HG02970 (cell line): ENCODE measurements around the gene HEXIM2.

Experiments used
- ATAC-seq: cut with Tn5 transposase; IDR thresholded peaks from one replicate; pipeline ENCODE4 v1.9.1; 2021; ENCODE audit warnings: mild to moderate bottlenecking, moderate library complexity, moderate number of reproducible peaks; ENCODE audit not compliant: unreplicated experiment, low FRiP score

HEXIM2 gene

DNA sequence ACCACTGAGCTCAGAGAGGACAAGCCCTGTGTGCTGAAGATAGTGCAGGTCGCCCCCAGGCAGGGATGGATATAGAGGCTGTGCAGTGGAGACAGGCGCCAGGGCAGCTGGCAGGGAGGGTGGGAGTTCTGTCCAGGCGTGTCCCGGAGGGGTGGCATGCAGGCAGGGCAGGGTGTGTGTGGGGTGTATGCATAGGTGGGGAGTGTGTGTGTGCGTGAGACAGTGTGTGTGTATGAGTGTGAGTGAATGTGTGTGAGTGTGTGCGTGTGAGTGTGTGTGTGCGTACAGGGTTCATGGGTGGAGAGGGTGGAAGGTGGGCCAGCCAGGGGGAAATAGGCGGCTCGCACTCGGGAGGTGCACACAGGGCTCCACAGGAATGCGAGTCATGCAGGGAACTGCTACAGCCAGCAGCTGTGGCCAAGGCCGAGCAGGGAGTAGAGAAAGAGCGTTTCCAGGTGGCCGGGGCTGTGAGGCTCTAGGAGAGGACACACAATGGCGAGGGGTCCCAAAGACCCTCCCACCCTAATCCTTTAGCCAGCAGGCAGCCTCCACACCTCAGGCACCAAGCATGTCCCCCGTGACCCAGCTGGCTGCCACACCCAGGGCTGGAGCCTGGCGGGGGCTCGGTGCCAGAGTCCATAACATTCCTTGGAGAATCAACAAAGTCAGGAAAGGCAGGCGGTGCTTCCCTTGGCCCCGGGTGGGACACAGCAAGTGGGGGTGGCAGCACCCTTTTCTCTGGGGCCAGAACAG, 34.0 kb upstream of the HEXIM2 start:
- ATAC-seq, result no peak

DNA sequence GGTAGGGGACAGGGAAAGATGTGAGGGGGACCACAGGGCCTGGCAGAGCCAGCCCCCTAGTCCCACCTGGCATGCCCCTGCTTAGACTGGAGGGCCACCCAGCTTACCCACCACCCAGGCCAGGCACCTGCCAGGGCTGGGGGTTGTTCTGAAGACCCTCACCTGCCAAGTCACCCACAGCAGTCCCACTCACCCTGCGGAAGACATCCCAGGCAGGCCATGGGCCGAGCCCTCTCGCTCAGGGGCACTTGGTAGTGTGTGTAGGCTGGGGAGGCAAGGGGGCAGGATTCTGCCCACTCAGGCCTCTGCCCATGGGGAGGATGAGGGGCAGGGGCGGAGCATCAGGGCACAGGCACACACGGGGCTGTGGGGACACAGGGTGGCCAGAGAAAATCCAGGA, 33.3 kb upstream of the HEXIM2 start:
- ATAC-seq, result no peak

GRCh38 chr17:45128989-45129388, 32.7 kb upstream of the HEXIM2 start:
- ATAC-seq, result no peak

GRCh38 chr17:45129426-45129939, 32.2 kb upstream of the HEXIM2 start:
- no peak for ATAC-seq

DNA sequence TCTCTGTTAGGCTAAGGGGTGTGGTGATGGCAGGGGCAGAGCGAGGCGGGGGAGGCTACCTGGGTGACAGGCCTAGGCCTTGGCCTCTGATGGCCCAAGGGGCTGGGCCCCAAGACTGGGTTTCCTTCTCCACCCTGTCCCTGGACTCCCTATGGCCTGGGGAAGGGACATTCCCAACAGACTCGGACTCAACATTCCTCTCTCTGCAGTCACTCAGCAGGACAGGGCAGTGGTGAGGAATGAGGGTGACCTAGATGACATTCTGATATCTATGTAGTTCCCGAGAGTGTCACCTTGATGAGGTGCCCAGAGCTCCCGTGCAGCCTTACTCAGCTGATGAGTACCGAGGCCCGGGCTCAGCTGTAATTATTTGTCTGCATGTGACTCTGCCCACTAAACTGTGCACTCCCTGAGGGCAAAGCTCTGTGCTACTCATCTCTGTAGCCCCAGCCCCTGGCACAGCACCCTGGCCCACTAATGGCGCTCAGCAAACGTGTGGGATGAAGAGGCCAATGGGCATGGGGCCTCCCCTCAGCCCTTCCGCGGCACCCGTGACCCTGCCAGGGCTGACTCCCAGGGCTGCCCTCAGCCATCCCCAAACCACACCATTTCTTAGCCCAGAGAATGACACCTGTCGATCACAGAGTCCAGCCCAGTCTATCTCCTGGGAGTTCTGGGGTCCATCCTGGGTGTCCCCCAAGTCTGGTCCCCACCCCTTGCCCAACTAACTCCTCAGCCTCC, 31.6 kb upstream of the HEXIM2 start:
- ATAC-seq, result no peak

DNA sequence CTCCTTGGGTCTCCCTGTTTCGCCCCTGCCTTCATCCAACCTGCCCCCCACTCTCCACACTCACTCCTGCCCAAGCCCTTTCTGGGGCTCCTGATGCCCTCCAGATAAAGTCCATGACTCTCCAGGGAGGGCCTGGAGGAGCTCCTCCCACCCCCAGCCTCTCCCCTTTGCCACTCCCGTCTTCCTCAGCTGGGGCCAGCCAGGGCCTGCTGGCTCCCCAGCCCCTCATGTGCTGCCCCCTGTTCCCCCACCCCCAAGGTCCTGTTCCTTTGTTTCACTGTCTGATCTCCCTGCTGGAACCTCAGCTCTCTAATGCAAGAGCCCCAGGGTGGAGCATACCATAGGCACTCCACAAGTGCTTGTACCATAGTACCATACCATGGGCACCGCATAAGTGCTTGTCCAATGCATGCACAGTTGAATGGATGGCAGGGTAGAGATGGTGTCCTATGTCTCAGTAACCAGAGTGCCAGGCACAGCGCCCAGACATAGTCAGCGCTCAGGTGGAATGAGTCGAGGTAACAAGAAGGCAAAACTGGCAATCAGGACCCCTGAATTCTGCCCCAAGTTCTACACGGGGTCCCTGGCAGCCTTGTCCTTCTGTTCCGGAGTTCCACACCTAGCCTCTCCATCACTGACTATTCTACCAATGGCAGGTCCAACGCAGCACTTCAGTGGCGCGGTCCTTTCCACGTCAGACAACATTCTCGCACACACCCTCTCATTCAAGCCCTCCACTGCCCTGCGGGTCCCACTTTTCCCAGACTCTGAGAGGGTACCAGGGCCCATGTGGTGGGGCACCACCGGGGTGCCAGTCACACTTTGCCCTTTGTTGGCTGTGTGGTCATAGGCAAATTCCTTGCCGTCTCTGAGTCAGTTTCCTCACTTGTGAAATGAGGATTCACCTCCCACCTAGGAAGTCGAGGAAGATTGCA, 30.7 kb upstream of the HEXIM2 start:
- ATAC-seq, result no peak

DNA sequence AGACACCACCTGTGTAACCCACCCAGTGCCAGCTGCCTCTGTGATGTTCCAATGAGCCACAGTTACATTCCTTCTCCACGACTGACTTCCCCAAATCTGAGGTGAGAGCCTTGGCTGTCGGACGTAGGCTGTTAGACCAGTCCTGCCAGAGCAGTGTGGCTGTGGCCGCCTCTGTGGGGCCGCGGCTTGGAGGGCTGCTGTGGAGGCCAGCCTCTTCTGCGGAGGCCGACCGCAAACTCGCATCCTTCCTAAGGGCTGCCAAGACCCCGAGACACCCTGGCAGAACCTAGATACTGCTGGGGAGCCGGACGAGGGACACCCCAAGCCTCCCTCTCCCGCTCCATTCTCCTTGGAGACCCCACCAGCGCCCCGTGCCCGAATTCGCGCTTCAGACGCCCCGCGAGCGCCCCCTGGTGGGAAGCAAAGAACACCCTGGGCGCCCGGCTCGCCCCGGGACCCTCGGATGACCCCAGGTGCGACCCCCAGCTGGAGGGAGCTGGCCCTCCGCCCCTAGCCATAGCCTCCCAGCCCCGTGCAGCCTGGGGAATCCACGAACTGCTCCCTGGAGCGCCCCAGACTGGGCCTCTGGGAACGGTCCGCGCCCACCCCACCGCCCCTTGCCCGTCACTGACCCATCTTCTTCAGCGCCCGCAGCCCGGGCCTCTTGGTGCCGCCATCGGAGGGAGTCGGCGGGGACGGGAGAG, 29.9 kb upstream of the HEXIM2 start:
- ATAC-seq, result no peak

DNA sequence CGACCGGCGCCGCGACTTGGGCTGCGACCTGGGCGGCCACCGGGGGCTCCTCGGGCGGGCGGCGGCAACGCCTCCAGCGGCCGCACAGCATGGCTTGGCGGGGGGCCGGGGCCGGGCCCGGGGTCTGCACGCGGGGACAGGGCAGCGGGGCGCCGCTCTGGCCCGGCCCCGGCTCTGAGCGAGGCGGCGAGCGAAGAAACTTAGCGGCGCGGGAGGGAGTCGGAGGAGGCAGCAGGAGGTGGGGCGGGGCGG, 29.4 kb upstream of the HEXIM2 start, which contains the start of gene PLCD3:
Gene PLCD3 (minus strand): TSS at position 196 of the 252 bp plus-strand sequence. CDS start 105 bp downstream, at position 91.
- no peak for ATAC-seq

DNA sequence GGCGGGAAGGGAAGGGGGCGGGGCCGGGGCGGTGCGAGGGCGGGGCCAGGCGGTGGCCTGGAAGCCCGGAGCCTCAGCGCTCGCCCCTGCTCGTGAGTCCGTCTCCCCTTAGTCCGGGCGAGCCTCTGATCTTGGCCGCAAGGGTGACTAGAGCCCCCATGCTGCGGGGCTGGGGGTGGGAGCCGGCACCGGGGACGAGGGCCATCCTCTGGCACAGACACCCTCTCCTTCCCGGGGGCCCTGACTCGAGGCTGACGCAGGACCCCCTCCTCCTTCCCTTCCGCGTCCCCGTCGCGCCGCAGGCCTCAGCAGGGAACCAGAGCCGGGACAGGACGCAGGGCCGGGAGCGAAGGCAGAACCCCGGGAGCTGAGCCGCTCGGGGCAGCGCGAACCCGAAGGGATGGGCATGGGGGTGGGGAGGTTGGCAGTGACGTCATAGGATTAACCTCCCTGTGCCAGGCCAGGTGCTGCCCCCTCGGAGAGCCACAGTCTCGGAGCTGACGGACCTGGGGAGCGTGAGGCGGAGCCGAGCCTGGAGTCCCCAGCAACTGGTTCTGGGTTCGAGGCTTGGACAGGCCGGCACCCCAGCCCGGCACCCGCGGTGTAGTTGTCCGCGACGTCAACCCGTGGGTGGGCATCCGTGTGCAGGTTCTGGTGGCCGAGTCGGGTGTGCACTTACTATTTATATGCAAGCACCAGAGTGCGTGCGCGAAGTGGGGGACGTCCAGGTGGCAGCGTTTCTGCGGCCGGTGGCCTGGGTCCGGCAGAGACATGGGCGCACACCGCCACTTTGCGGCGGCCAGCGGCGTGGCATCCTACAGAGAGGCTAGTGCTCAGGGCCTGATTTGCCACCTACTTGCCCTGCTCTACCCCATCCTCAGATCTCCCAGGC, 28.9 kb upstream of the HEXIM2 start:
- no peak for ATAC-seq

GRCh38 chr17:45135192-45135977, 26.3 kb upstream of the HEXIM2 start, which contains the start of gene ACBD4:
TSS of gene ACBD4 (plus strand) at chr17:45135687. CDS start at chr17:45136145, 458 bp downstream.
- ATAC-seq, result peak; percentile 74

DNA sequence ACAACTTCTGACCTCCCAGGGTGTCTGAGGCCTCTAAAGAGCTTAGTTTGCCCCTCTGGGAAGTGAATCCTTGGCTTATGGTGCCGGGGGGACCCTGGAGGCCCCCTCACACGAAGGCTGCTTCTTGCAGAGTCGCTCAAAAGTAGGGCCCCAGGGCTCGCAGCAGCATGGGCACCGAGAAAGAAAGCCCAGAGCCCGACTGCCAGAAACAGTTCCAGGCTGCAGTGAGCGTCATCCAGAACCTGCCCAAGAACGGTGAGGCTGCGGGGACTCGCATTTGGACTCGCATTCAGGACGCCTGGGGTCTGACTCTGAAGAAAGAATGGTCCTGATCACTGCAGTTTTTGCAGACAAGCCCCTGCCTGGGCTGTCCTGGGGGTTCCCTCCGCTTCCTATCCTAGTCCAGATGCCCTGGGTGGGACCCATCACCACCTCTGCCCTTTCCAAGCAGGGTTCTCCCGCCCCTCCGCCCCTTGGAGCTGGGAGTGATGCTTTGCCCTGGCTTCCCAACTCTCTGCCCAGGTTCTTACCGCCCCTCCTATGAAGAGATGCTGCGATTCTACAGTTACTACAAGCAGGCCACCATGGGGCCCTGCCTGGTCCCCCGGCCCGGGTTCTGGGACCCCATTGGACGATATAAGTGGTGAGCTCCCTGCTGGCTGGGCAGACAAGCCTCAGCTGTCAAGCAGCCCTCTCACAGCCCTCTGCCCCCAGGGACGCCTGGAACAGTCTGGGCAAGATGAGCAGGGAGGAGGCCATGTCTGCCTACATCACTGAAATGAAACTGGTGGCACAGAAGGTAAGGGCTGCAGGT, 25.5 kb upstream of the HEXIM2 start:
- no peak for ATAC-seq

- no peak for ATAC-seq
Observed at GRCh38 chr17:45136846-45137560, 24.7 kb upstream of the HEXIM2 start.

DNA sequence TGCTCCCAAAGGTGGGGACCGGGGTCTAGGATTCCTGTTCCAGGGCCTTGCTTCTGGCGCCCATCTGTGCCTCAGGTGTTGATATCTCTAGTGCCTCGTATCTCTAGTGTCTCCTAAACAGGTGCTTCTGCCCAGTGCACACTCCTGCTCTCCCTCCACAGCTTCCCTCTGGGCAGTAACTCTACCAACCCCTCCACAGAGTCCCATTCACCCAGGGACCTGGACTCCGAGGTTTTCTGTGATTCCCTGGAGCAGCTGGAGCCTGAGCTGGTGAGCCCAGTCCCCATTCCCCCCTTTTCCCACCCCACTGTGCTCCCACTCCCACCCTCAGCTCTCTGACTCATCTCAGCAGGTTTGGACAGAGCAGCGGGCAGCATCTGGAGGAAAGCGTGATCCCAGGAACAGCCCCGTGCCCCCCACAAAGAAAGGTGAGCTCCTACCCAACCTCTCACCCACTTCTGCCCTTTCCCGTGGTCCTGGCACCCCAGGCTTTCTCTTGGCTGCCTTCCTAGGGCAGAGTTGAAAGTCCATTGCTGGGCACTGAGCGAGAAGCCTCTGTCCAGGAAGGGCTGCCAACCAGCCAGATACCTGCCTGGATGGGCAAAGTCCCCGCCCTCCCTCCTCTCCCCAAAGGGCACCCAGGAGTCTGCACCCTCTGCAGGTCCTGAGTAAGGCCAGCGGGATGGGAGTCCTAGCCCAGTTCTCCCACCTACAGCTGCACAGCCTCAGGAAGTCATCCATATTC, 23.9 kb upstream of the HEXIM2 start:
- no peak for ATAC-seq

- no peak for ATAC-seq
Observed at GRCh38 chr17:45138911-45139532, 22.7 kb upstream of the HEXIM2 start.

DNA sequence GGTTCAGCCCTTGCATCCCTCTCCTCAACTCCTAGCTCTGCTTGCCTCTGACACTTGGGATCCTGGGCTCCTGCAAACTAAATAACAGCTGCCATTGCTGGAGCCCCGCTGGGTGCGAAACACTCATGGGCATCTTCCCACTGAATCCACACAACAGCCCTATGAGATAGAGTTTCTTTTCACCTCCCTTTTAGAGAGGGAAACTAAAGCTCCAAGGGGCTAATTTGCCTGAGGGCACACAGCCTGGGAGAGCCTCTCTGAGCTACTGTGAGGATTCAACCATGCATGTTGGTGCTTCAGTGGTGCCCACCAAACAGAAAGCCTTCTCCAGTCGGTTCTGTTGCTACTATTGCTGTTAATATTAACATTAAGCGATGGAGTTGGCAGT, 22.1 kb upstream of the HEXIM2 start:
- ATAC-seq, result no peak
